HG03457 (cell line): ENCODE measurements around the gene ADPRH.
"Not testable (repeated sequence)": the region's sequence is repeated elsewhere in the genome, so short reads cannot be mapped to it uniquely, and the experiment has no call there.

Experiments
- ATAC-seq: cut with Tn5 transposase; IDR thresholded peaks from one replicate; pipeline ENCODE4 v1.9.1; 2021; ENCODE audit warnings: moderate number of reproducible peaks; ENCODE audit not compliant: unreplicated experiment

ADPRH gene

DNA sequence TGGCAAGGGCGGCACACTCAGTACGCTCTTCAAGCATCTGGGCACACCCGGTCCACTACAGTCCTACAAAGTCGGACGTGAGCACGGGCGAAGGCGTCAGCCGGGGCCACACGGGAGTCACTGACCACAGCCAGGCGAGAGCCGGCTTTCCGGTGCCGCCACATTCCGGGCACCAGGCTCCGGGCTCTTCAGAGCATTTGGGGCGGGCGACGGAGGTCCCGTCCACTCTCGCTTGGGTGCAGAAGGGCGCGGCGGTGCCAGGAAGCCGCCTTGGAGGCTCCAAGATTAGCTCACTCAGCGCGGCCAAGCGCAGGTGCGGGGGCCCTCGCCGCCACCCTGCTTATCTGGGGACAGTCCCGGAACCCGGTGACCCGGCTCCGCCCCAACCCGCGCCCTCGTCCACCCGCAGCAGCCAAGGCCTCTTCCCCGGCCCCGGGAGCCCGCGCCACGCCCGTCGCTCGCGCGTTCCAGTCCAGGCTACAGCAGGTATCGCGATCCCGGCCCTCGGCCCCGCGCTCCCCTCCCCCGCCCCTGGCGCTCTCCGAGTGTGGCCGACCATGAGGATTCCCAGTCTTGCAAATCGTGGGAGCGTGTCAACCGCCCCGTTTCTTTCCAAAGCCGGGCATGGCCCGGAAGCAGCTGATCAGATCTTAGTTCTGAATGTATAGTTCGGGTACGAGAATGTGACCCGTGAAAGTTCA, at the start of gene ADPRH:
Gene ADPRH (plus strand): TSS at position 127 of the 701 bp plus-strand sequence. CDS start 2,678 bp downstream, outside the sequence.
- ATAC-seq = peak; percentile 59

- no peak for ATAC-seq
Observed at GRCh38 chr3:119529883-119530282, 49.4 kb upstream of the ADPRH start.

GRCh38 chr3:119530456-119530855, 48.8 kb upstream of the ADPRH start:
- no peak for ATAC-seq

DNA sequence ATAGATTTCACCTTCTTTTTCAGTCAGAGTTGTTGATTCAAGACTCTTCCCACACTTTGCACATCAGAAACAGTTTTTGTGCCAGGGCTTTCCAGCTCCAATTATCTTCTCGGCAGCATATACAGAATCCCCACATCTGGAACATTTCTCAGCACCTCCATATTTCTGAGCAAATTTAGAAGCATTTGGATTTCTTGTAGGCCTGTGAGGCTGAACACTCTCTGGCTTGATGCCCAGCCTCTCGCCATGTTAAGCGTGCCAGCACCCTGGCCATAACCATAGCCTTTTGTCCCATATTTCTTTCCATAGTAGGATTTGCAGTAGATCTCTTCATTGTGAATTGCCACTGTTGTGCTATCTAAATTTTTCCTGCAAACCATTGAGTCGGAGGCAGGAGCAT, 48.1 kb upstream of the ADPRH start:
- ATAC-seq = no peak

GRCh38 chr3:119534296-119534695, 45.0 kb upstream of the ADPRH start:
- no peak for ATAC-seq

GRCh38 chr3:119536757-119537156, 42.5 kb upstream of the ADPRH start:
- no peak for ATAC-seq

GRCh38 chr3:119538772-119539171, 40.5 kb upstream of the ADPRH start:
- no peak for ATAC-seq

GRCh38 chr3:119541547-119541946, 37.7 kb upstream of the ADPRH start:
- ATAC-seq = no peak

GRCh38 chr3:119542168-119542767, 37.0 kb upstream of the ADPRH start:
- peak; percentile 46 for ATAC-seq

- no peak for ATAC-seq
Observed at GRCh38 chr3:119543147-119543546, 36.1 kb upstream of the ADPRH start.

DNA sequence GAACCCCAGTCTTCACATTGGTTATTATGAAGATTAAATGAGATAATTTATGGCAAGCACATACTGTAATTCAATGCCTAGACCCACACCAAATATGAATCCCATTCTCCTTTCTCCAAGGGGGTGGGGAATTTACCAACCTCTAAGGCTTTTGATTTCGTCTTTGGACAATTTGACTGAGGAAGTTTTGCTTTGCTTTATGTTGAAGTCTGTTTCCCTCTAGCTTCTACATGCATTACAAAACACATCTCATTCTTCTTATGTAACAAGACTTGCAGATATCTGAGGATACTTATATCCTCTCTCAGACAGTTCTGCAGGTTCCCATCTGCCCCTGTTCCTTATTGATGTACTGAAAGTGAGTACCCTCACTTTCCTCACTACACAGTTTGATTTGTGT, 32.1 kb upstream of the ADPRH start:
- ATAC-seq = no peak

DNA sequence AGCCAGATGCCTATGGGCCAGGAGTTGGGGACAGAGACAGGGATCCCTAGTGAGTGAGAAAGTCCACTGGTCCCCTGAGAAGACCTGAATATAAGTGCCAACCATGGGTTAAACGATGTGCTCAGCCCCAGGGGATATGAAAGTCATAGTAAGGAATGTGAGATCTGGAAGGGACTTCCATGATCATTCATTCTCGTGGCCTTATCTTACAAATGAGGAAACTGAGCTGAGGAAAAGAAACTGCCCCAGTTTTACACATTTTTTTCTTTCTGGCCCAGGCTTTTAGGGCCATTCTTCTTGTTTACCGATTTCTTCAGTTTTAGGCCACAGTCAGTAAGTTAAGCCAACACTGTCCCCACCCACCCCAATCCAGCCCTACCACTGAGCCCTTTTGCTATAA, 31.0 kb upstream of the ADPRH start:
- no peak for ATAC-seq

- no peak for ATAC-seq
Observed at GRCh38 chr3:119550192-119550910, 28.9 kb upstream of the ADPRH start.

DNA sequence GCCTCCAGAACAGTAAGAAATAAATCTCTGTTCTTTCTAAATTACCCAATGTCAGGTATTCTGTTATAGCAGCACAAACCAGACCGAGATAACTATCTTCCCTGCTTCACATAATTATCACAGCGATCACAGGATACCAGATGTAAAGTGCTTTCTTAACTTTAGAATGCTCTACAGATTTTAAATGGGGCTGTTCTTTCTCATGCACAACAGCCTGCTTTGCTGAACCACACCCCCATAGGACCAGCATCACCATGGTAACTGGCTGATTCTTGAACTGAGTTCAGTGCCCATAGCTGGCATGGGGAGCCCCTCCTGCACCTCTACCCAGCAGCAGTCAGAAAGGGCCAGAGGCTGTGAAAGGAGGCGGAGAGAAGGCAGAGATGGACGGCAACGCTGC, 27.7 kb upstream of the ADPRH start:
- no peak for ATAC-seq

- ATAC-seq = not testable (repeated sequence)
Observed at GRCh38 chr3:119552928-119553327, 26.4 kb upstream of the ADPRH start.

DNA sequence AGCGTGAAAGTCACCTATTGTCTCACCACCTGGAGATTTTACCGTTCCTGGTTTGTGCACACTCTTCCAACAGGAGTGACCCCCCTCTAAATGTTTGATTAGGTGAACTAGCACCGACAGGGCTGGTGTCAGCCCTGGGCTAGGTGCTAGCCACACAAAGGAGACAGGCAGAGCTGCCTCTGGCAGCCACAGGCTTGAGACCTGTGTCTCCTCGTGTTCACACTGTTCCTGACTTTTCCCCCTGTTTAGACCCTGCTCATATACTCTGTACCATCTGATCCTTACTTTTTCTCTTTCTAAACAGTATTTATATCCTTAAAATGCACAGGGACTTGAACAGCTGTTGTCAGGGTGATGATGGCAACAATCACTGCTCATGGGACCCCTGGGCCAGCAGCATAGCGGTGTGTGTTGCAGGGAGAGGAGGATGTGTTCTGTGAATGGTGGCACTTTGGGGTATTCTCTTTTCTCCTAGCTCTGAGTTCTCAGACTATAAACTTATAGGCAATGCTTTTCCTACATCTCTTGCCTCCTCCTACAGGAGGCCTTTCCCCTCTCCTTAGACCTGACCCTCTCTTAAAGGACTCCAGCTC, 25.4 kb upstream of the ADPRH start:
- ATAC-seq = no peak

- ATAC-seq = no peak
Observed at GRCh38 chr3:119555309-119555735, 24.0 kb upstream of the ADPRH start.

DNA sequence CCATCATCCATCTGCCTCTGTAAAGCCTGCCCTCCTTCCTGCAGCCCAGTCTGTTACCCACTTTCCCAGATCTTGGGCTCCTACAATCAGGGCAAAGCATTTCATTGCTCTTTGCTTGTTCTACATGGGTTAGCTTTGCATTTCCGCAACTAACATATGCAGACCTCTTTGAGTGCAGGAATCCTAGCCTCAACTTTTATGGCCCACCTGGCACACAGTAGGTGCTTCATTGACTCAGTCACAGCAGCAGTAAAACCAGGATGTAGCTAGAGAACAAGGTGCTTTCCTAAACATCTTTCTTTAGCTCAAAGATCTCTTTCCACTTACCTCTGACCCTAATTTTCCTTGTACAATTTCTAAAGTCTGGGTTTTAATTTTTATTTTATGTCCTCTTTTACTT, 23.4 kb upstream of the ADPRH start:
- no peak for ATAC-seq

DNA sequence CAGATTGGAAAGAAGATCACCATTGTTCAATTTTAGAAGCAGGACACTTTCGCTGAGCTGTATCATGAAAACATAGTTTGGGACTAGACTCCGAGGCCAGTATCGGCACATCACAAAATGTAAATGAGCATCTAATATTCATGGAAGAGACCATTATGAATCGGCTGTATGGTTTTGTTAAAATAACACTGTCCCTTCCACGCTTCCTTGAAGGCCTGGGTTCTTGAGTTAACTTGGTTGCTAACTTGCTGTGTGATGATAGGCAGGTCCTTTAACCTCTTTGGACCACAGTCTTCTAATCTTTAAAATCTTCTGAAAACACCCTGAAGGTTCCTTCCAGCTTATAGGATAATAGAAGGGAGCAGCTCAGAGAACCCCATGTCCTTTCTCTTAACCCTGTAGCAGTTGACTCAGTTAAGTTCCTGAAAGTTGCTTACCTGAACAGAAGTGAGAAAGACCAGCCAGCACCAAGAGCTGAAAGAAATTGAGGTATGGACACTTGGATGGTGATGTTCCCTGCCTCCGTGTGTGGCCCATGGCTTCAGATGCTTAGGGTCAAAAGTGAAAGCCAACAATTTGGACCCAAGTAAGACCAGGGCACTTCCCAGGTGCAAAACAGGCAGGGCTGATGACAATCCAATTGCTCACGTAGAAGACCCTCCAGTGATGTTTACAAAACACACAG, 22.0 kb upstream of the ADPRH start:
- ATAC-seq = no peak

DNA sequence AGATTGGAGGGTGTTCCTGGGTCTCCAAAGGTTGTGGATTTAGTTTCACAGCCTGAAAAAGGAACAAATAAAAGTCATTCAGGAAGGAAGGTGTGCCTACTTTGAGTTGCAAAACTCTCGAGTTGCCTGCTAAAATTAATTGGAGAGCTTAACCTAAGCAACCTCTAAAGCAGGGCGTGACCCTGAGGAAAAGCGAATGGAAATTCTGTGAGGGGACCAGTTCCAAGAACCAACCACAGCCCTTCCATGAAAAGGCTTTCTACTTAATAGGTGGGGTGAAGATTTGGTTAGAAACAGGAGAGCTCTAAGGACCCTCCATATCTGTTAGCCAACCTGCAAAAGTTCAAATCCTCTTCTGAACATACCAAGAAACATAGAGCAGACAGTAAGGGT, 21.4 kb upstream of the ADPRH start:
- no peak for ATAC-seq
